SU-DHL-6 (cell line): ENCODE measurements around the gene DAPL1.

ENCODE experiments used
- CTCF ChIP-seq: fragments of 200-600 bp; sonication (generic); IDR thresholded peaks from one replicate; pipeline ENCODE4 v1.5.1; 2017; ENCODE audit warnings: antibody characterized with exemption, mild to moderate bottlenecking, low read length, moderate library complexity; ENCODE audit not compliant: insufficient read depth, poor library complexity, severe bottlenecking
- EZH2phosphoT487 ChIP-seq: fragments of 200-600 bp; sonication (generic), shearing (Covaris generic); conservative IDR thresholded peaks from 2 replicates; pipeline ENCODE4 v1.6.1; 2018; ENCODE audit warnings: mild to moderate bottlenecking, antibody characterized with exemption, low read length, moderate library complexity, mixed read lengths

- TF ChIP-seq CTCF (no peak), EZH2phosphoT487 (no peak)
Observed at GRCh38 chr2:158775273-158776027, 19.7 kb upstream of the DAPL1 start.
